ENCODE data around the gene ETV1.

DNA sequence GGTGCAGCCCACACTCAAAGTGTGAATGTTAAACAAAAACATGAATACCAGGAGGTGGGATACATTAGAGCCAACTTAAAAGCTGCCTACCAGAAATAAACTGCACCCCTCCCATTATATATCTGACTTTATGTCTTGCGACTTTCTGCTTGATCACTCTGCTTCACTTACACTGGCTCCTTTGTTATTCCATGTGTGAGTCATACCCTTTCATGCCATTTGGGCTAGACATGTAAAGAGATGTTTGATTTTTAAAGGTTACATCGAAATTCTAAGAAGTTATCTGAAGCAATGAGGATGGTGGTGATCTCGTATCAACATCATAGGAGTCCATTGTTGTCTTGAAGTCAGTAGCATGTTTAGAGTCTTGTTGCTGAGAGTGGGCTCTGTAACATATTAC, 31.6 kb upstream of the ETV1 start:
- TF ChIP-seq, protein P1, sequence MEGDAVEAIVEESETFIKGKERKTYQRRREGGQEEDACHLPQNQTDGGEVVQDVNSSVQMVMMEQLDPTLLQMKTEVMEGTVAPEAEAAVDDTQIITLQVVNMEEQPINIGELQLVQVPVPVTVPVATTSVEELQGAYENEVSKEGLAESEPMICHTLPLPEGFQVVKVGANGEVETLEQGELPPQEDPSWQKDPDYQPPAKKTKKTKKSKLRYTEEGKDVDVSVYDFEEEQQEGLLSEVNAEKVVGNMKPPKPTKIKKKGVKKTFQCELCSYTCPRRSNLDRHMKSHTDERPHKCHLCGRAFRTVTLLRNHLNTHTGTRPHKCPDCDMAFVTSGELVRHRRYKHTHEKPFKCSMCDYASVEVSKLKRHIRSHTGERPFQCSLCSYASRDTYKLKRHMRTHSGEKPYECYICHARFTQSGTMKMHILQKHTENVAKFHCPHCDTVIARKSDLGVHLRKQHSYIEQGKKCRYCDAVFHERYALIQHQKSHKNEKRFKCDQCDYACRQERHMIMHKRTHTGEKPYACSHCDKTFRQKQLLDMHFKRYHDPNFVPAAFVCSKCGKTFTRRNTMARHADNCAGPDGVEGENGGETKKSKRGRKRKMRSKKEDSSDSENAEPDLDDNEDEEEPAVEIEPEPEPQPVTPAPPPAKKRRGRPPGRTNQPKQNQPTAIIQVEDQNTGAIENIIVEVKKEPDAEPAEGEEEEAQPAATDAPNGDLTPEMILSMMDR (IDR thresholded peaks at IDR 0.05) = no peak
- TF ChIP-seq POLR2A (IDR thresholded peaks at IDR 0.05) (no peak), POLR2AphosphoS5 (IDR thresholded peaks at IDR 0.05) (no peak)

All from breast epithelium (tissue), 3 donors.